GM12801 (cell line): ENCODE data around the gene EHD1.

Experiments used
- CTCF ChIP-seq: IDR thresholded peaks from one replicate; pipeline ENCODE4 v1.5.1; 2011; ENCODE audit warnings: control low read depth; ENCODE audit not compliant: insufficient read length; ENCODE audit errors: extremely low read depth

The EHD1 gene

GRCh38 chr11:64898541-64898940 is 20.1 kb upstream of the EHD1 start:
- no peak for TF ChIP-seq CTCF

GRCh38 chr11:64898076-64898445 is 19.6 kb upstream of the EHD1 start:
- TF ChIP-seq CTCF, result no peak

DNA sequence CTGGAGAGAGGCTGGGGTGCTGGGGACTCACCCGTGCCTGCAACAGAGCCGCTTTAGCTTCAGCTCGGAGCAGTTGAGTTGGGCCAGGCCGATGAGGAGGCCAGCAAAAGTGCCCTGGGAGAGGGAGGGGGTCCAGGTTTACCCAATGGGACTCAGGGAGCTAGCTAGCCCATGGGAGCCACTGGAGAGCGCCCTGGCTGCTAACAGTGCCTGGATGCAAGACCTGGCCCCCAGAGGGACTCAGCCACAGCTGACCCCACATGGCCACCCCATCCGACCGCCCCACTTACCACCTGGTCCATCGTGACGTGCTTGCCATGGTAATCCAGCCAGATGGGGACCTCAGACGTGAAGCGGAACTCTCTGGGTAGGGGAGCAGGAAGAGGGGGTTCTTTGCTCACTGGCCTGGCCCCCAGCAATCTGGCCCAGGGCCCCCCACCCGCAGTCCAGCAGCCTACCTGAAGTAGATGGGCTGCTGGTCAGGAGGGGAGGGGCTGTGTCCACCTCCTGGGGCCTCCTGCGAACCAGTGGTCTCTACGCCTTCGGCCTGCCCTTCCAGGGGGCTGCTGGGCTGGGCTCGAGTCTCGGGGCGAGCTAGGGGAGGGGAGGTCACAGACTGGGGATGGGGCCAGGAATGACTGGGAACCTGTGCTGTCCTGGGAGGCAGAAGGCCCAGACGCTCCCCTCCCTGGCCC is 19.1 kb upstream of the EHD1 start:
- TF ChIP-seq CTCF, result no peak

DNA sequence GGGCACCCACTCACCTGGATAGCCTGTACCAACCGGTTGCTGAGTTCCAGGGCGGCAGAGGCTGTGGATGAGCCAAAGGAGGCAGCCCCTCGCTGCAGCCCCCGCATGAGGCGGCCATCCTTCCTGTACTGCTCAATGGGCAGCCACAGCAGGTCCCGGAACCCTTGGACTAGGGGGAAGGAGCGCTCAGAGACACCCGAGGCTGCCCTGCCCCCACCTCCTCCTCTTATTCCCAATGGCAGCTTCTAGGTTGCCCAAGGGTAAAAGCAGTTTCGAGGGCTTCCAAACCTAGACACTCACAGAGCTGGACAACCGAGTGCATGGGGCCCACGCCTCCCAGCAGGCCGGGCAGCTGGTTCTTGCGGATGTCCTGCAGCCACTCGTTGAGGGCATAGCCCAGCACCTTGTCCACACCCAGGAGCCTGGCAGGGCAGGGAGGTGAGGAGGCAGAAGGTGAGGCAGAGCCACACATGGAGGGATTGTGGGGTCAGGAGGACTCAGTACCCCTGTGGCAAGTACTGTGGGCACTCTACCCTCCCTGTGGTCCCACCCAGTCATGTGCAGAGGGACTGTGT is 18.1 kb upstream of the EHD1 start:
- TF ChIP-seq CTCF, result no peak

- TF ChIP-seq CTCF, result no peak
Measured at GRCh38 chr11:64894812-64895452, 16.5 kb upstream of the EHD1 start.

DNA sequence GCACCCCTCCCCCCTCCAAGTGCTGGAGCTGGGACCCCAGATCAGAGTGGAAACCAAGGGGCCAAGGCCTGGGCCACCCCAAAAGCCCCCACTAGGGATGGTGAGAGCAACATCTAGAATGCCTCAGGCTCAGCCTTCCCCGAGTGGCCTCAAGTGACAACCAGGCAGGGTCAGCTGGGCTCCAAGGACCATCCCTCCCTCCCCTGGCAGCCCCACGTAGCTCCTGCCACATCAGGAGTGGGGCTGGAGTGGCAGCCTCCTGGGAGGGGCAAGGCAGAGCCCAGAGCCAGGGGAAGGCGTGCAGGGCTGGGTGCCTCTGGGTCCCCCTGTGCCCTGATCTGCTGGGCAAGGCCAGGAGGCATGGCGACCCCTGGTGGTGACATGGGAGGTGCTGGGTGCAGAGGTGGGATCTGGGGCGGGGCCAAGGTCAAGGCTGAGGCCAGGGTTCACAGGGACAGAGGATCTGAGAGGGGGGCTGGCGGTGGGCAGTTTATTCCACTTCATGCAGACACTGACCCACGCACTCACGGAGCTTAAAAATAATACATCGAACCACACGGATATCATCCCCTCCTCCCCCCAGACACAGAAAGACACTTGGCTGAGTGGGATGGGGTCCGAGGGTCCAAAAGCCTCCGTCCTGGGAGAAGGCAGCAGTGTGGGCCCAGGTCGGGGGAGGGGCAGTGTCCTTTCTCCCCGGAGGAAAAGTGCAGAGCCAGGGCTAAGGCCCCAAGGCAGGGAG is 15.8 kb upstream of the EHD1 start:
- TF ChIP-seq CTCF, result peak; percentile 62
